HG03520 (cell line): Measurements from ENCODE around the gene BRWD1.
"Not testable (repeated sequence)": the region's sequence is repeated elsewhere in the genome, so short reads cannot be mapped to it uniquely, and the experiment has no call there.

Experiments used
- ATAC-seq: cut with Tn5 transposase; IDR thresholded peaks from one replicate; pipeline ENCODE4 v1.9.1; 2021; ENCODE audit warnings: mild to moderate bottlenecking, moderate library complexity; ENCODE audit not compliant: unreplicated experiment

Gene BRWD1

GRCh38 chr21:39137248-39138178 lies 175.9 kb downstream of the BRWD1 start:
- ATAC-seq = no peak

DNA sequence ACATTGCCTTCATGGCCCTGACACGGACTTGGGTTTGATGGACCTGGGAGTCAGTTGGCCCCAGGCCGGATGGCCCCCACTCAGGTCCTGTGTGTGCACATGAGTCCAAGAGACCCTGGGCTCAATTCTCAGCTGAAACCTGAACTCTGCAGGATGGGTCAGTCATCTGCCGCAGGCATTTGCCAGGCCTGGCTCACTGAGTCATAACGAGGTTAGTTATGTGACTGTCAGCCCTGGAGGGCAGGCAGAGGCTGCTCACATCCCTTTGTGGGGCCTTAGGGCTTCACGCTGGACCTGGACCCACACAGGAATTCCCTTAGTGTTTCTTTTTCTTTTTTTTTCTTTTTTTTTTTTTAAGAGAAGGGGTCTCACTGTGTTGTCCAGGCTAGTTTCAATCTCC lies 176.7 kb downstream of the BRWD1 start:
- ATAC-seq = no peak

- ATAC-seq = not testable (repeated sequence)
These were observed 177.3 kb downstream of the BRWD1 start for GRCh38 chr21:39136138-39136537.

DNA sequence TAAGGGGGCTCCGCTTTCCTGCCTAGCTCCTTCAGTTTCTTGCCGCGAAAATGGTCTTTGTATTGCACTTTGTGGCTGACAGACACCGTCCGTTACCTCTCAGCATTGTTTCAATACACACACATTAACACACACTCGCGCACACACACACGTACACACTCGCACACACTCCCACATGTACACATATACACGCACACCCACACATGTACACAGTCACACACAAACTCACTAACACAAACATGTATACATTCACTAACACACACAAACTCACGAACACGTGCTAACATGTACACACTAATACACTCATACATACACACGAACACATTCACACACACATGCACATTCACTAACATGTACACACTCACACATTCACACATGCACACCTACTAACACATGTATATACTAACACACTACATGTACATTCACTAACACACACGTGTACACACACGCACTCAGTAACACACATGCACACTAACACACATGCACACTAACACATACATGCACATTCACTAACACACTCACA lies 179.1 kb downstream of the BRWD1 start:
- ATAC-seq = no peak
